HG03139 (cell line): ENCODE results near the gene PDE4D.
"Not testable (repeated sequence)": the region's sequence is repeated elsewhere in the genome, so short reads cannot be mapped to it uniquely, and the experiment has no call there.

Source experiments
- ATAC-seq: cut with Tn5 transposase; IDR thresholded peaks from one replicate; pipeline ENCODE4 v1.9.1; 2021; ENCODE audit not compliant: unreplicated experiment

The PDE4D gene

DNA sequence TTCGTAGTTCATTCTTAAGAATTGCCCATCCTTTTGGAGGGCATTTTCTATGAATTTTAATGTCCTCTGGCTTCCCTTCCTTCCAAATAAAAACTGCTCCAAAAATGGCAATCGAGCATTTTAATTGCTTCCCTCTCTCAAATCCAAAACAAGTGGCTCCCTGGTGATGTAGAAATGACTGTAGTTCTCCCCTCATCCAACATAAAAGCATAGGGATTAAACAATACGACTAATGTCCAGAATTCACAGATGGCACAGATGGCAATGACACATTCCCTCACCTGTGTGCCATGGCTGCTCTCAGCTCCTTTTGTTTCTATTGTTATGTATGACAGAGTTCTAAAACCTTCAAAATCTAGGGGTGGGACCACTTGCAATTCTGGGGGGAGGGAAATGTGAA is 893.3 kb downstream of the PDE4D start:
- ATAC-seq, result no peak

- no peak for ATAC-seq
Measured at GRCh38 chr5:58999804-59000203, 893.7 kb downstream of the PDE4D start.

DNA sequence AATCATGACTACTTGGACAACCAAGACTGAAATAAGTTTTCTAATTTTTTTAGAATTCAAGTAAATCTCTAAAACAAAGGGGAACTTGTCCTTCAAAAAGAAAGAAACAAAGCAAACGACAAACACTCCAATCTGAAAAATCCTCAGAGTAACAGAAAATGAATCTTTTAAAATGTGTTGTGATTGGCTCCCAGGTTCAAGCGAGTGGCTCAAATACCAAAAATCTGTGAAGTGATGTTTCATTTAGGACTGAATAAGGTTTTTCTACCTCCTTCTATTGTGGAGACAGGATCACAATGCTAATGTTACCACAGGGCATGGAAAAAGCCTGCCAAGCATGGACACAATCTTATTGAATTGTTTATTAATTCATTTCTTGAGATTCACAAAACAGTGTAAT is 895.0 kb downstream of the PDE4D start:
- no peak for ATAC-seq

DNA sequence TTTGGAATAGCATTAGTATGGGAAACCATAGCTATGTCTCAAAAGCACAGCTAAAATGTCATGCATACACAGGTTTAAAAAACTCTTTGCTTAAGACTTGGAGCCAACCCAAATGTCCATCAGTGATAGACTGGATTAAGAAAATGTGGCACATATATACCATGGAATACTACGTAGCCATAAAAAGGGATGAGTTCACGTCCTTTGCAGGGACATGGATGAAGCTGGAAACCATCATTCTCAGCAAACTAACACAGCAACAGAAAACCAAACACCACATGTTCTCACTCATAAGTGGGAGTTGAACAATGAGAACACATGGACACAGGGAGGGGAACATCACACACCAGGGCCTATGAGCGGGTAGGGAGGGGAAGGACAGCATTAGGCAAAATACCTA is 897.7 kb downstream of the PDE4D start:
- not testable (repeated sequence) for ATAC-seq

- no peak for ATAC-seq
Measured at GRCh38 chr5:58993461-58993860, 900.1 kb downstream of the PDE4D start.

- no peak for ATAC-seq
Measured at GRCh38 chr5:58988938-58989337, 904.6 kb downstream of the PDE4D start.

DNA sequence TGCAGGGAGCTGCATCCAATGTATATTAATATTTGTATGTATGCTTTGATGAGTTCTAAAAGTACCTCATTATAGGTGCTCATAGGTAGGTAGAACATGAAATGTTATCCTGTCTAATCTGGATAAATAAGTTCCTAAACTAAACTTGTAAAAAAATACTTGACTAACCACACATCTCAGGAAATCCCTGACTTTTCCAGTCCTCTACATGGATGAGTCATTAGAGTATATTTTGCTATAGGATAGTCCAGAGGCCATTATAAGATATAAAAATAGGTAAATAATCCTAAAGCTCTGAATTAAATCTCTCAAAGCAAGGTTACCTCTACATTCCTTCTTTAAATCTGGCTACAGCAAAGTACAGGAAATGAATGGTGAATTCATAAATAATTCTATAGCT is 906.3 kb downstream of the PDE4D start:
- ATAC-seq, result no peak

DNA sequence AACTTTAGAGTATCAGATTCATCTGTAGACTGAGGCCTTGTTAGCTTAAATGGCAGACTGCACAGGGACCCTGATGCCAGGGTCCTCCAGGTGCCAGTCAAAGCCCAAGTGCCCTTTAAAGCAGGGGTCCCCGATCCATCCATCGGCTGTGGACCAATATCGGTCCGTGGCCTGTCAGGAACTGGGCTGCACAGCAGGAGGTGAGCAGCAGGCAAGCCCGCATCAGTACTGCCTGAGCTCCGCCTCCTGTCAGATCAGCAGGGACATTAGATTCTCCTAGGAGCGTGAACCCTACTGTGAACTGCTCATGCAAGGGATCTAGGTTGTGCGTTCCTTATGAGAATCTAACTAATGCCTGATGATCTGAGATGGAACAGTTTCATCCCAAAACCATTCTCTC is 907.2 kb downstream of the PDE4D start:
- ATAC-seq, result no peak

- ATAC-seq, result no peak
Measured at GRCh38 chr5:58985759-58986158, 907.8 kb downstream of the PDE4D start.

DNA sequence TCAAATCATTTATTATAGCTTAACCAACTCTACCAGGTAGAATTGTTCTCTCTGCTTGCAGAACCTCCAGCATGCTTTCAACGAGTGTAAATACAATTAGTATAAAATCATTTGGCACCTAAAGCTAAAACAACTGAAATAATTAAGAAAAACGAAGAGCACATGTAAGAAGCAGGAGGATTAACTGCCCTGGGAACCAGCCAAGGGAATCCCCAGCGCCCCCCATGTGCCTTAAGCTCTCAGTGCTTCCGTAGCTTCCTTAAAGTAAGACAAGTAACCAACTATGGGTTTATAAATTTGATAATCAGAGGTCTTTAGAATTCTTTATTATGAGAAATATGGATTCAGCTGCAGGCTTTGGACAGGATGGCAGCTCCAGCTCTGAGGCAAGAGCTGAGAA is 908.2 kb downstream of the PDE4D start:
- no peak for ATAC-seq

- ATAC-seq, result no peak
Measured at GRCh38 chr5:58983526-58984452, 909.7 kb downstream of the PDE4D start.

GRCh38 chr5:58980890-58981289 is 912.6 kb downstream of the PDE4D start:
- no peak for ATAC-seq

DNA sequence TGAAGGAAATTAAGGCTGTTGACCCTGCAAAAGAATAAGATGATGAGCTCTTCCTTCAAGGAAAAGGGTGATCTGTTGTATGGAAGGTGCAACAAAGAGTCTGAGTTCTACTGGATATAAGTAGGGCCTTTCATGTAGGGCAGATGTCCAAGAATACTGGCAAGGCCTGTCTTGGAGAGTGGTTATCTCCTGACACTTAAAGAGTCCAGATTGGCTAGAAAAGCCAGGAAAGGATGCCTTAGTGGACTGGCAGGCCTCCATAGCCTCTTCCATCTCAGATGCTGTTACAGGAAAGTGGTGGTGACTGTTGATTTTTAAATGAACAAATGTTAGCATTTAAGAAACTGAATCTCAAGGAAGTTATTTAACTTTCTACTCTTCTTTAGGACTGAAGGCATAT is 914.4 kb downstream of the PDE4D start:
- ATAC-seq, result no peak

- no peak for ATAC-seq
Measured at GRCh38 chr5:58974601-58975000, 918.9 kb downstream of the PDE4D start.

GRCh38 chr5:58974083-58974482 is 919.4 kb downstream of the PDE4D start:
- no peak for ATAC-seq

GRCh38 chr5:58972301-58972700 is 921.2 kb downstream of the PDE4D start:
- no peak for ATAC-seq

DNA sequence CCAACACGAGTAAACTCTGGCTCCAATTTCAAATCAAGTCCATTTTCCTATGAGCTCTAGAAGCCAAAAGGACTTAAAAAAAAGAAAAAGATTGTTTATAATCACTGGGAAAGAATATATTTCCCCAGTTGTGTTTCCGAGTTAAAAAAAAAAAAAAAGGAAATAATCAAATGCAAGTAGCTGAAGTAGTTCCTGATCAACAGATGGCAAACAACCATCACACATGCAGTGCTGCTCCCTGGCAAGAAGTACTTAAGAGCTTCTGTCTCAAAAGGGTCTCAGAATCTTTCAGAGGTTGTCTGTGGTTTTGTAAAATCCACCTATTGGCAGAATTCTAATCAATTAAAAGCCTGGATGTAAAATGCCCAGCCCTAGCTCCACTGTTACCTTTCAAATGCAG is 922.8 kb downstream of the PDE4D start:
- ATAC-seq, result no peak

DNA sequence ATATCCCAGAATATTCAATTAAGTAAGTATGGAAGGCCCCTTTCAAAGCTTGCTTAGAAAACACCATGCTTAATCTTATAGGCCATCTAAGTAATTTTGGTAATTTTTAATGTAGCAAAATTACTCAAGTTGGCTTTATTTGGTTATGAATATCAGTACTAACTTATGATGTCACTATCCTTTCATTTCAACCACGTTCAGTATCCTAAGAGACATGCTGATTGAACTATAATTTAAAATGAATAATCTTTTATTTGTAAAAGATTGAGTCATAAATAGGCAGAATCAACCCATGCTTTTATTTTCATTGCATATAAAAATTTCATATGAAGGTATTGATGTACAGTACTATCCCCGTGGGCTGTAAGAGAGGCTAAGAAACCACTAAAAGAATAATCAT is 923.7 kb downstream of the PDE4D start:
- ATAC-seq, result no peak

GRCh38 chr5:58969253-58969652 is 924.3 kb downstream of the PDE4D start:
- ATAC-seq, result no peak

DNA sequence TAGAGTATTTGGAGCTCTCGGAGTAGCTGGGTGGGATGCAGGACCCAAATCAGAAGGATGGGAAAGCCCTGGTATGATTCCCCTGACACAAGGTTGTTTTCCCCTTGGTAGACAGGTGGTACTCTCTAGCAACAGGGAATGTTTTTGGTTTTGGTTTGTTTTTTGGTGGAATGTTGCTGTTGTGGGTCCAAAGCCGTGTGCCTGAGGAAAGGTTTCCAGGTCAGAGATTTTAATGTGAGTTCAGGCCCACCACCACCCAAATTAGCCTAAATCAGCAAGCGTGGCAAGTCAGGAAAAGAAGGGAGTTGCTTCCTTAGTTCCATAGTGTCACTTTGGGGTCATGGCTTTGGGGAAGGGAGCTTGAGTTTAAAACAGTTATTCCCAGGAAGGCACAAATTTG is 925.2 kb downstream of the PDE4D start:
- ATAC-seq, result no peak

GRCh38 chr5:58967597-58968281 is 925.8 kb downstream of the PDE4D start:
- ATAC-seq, result no peak

- no peak for ATAC-seq
Measured at GRCh38 chr5:58965677-58966414, 927.7 kb downstream of the PDE4D start.
